ENCODE data around the gene CHPF2.

- no peak for TF ChIP-seq CTCF (IDR thresholded peaks at IDR 0.05)
- TF ChIP-seq POLR2A (IDR thresholded peaks at IDR 0.05): no peak
Measured at GRCh38 chr7:151204383-151205032, 27.8 kb upstream of the CHPF2 start.

Data from uterus (tissue), 2 donors.